Naive thymus-derived CD8-positive, alpha-beta T cell (primary cell): Measurements from ENCODE around the gene NRARP. TPM values are rescaled to one million over a fixed set of nuclear protein-coding genes. Genes with fewer than 3 reads are reported as not detected.

Source experiments
- ATAC-seq, 2 donors: fragments of 150-1000 bp; cut with Tn5 transposase in 1 of 2; sonication (Bioruptor Pico), chemical (Tn5 transposase) in 1 of 2; 1 replicate in 1 of 2; 2 replicates in 1 of 2; pipeline ENCODE4 v1.10.0; 2021; ENCODE audit warnings: mild to moderate bottlenecking in 2 of 2, moderate library complexity in 2 of 2
- POLR2A ChIA-PET: fragments of 350-600 bp; sonication (Branson Sonifier 250); formaldehyde crosslinking; loops from one replicate; lab custom pipeline; 2021; ENCODE audit warnings: antibody characterized with exemption; lab: Charles Lee
- DNase-seq, 10 donors: peaks; one replicate each; pipeline versions ENCODE4 v3.0.0 to v3.0.0-alpha.2; 2020 to 2022
- H3K27ac Mint-ChIP-seq, 10 donors: one replicate each; pipeline ENCODE4 v1.8.0; 2020 to 2022; ENCODE audit warnings: mild to moderate bottlenecking in 10 of 10, mixed read lengths in 10 of 10, moderate library complexity in 4 of 10, inconsistent platforms in 1 of 10
- H3K27me3 Mint-ChIP-seq, 5 donors: one replicate each; pipeline ENCODE4 v1.8.0; 2021 to 2022; ENCODE audit warnings: mixed read lengths in 5 of 5
- H3K36me3 Mint-ChIP-seq, 3 donors: one replicate each; pipeline ENCODE4 v1.8.0; 2020 to 2022; ENCODE audit warnings: mixed read lengths in 3 of 3, mild to moderate bottlenecking in 2 of 3, inconsistent platforms in 1 of 3
- H3K4me1 Mint-ChIP-seq, 4 donors: one replicate each; pipeline ENCODE4 v1.8.0; 2021 to 2022; ENCODE audit warnings: mixed read lengths in 4 of 4
- H3K4me3 Mint-ChIP-seq, 10 donors: one replicate each; pipeline ENCODE4 v1.8.0; 2020 to 2022; ENCODE audit warnings: mild to moderate bottlenecking in 10 of 10, mixed read lengths in 10 of 10, moderate library complexity in 6 of 10, inconsistent platforms in 1 of 10
- H3K9me3 Mint-ChIP-seq, 9 donors: one replicate each; pipeline ENCODE4 v1.8.0; 2020 to 2022; ENCODE audit warnings: mixed read lengths in 9 of 9, mild to moderate bottlenecking in 3 of 9, inconsistent platforms in 1 of 9, moderate library complexity in 1 of 9
- polyA plus RNA-seq, 3 donors: library from polyadenylated mRNA; unstranded; fragments of 300-500 nt; fragmentation: Illumina TruSeq; gene quantifications; one replicate each; pipeline ENCODE4 v1.2.3, GENCODE V29; 2021
- total RNA-seq, 8 experiments: library from RNA in 2 of 8; stranded (reverse) in 2 of 8; gene quantifications; one replicate each; pipeline ENCODE4 v1.2.3 and lab custom pipeline; 2021 to 2026

Gene NRARP
- total and polyA plus RNA-seq, 5 experiments from 2014 or later = 2.4 to 2.5 TPM; not detected in 3

DNA sequence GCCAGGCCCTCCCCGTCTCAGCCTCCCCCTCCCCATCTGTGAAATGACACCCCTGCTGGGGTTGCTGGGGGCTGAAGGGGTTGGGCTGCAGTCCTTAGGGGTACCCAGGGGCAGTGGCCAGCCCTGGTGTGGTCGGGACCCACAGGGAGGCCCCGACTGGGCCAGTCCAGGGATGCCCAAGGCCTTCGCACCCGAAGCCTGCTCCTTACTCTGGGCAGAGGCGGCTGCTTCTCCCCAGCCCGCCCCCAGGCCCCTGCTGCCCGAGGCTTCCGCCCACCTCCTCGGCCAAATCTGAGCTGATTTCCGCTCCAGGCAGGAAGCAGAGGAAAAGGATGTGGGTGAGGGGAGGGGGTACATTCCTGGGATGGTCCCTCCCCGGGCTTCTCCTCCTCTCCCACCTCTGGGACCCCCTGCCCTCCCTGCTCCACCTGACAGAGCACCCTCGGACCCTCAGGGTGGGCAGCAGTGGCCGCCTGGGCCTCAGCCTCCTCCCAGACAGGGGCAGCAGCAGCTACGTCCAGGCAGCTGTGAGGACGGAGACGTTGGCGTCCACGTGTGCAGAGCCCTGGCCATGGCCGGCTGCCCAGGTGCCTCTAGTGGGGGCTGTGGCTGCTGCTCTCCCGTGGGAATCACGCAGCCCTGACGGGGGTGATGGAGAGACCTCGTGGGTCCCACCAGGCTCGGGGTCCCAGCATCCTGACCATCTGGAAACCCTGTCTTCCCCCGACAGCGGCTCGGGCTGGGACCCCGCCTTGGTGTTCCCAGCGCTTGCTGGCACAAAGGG is 4.2 kb upstream of the NRARP start:
- peak overlapping the region in 3 of 10 donors; percentile 36 to 47 (median 42) for H3K4me3 Mint-ChIP-seq
- POLR2A ChIA-PET = interaction anchor here (0.6 to 1.0 kb wide), 2 partner anchors 19 to 118 kb away, joined by 3 to 4 read pairs; no protein-coding TSS in a partner anchor
- peak overlapping the region in 1 of 10 donors; percentile 36 for H3K27ac Mint-ChIP-seq
- H3K9me3 Mint-ChIP-seq = no peaks in the 10 kb centered on the region
- DNase-seq = no peak
- H3K27me3 Mint-ChIP-seq = no peaks in the 10 kb centered on the region
- peaks cover 2 to 19% (median 13%) of the 10 kb centered on the region in 4 donors for H3K4me1 Mint-ChIP-seq
- no peaks in the 10 kb centered on the region for H3K36me3 Mint-ChIP-seq
- ATAC-seq = no peak

DNA sequence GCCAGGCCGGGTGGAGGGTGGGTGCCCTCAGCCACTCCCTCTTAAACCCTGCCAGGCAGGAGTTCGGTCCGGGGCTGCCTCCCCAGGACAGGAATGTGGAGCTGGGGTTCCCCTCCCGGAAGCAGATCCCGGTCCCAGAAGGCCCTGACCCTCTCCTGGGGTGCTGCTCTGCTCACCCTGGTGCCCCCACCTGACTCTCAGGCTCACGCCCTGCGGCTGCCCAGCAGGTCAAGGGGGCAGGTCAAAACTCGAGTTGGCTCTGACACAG is 3.7 kb upstream of the NRARP start:
- POLR2A ChIA-PET = interaction anchor here (1.0 kb wide), 1 partner anchor 118 kb away, joined by 3 read pairs; no protein-coding TSS in a partner anchor
- Mint-ChIP-seq H3K4me1 (peaks cover 3 to 21% (median 15%) of the 10 kb centered on the region in 4 donors), H3K27ac (no peak overlapping the region), H3K4me3 (peak overlapping the region in 5 of 10 donors; percentile 22 to 67 (median 47)), H3K36me3 (no peaks in the 10 kb centered on the region), H3K9me3 (no peaks in the 10 kb centered on the region), H3K27me3 (peaks cover 0 to 1% (median 0%) of the 10 kb centered on the region in 5 donors)
- no peak for ATAC-seq
- DNase-seq = no peak

DNA sequence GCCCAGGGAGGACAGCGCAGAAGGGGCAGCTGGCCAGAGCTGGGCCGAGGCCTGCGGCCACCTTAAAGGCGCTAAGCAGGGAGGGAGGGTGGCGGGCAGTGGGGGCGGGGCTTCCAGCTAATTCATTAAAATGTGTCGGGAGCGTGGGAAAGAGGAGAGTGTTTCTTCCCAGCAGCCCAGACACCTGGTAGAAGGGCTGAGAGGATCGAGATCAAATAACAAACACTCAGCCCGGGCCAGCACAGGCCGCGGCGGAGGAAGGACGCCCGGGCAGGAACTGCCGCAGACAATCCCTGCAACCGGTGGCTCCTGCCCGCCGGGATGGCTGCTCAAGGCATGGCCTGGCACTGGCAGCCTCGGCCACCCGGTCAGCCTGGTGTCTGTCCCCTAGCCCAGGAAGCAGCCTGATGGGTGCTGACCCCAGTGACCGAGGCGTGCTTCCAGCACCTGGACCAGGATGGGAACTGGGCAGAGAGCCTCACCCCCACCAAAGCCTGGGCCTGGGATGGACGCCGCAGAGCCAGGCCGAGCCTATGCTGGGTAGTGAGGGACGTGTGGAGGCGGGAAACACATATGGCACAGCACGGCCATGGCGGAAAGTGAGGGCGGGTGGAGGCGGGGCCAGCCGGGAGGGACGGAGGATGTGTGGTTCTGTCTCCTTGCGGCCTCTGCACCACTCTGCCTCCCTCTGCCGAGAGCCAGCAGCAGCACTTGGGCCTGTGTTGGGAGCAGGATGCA is 3.2 kb upstream of the NRARP start:
- H3K27ac Mint-ChIP-seq = peak overlapping the region in 1 of 10 donors; percentile 33
- H3K36me3 Mint-ChIP-seq = no peaks in the 10 kb centered on the region
- POLR2A ChIA-PET = interaction anchor here (1.0 kb wide), 1 partner anchor 247 kb away, joined by 3 read pairs; the partner anchor contains the start of gene MRPL41
- ATAC-seq (peak; percentile 33 to 44), DNase-seq (peak in 8 of 10 donors; percentile 25 to 81 (median 44))
- H3K27me3 Mint-ChIP-seq = peaks cover 0 to 3% (median 0%) of the 10 kb centered on the region in 5 donors
- no peaks in the 10 kb centered on the region for H3K9me3 Mint-ChIP-seq
- H3K4me1 Mint-ChIP-seq = peaks cover 5 to 24% (median 17%) of the 10 kb centered on the region in 4 donors
- peak overlapping the region in 9 of 10 donors; percentile 2 to 67 (median 34) for H3K4me3 Mint-ChIP-seq

DNA sequence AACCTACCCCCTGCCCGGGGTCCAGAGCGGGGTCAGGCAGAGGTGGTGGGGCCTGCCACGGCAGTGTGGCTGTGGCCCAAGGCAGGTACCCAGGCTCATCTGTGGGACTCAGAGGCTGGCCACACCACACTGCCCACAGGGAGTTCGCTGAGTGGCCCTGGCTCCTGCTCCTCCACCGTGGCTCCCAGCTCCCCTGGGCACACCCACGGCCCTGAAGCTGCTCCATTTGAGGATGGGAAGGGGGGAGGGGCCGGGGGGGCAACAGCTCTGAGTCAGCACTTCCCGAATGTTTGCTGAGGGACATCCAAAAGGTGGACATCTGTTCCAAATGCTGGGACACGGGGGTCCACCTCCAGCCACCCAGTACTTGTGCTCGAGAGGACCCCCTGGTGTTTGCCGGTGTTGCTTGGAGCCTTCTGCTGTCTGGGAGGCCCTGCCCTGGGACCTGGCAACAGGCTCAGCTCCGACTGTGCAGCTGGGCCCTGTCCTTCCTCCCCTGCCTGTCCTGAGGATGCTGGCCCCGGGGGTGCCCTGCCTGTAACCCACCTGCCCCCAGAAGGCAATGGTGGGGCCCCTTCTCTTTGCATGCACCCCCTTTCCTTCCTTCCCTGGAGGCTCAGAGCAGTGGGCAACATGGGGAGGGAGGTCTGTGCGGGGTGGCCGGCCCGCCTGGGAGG is 2.5 kb upstream of the NRARP start:
- Mint-ChIP-seq H3K4me3 (peak overlapping the region in 1 of 10 donors; percentile 47), H3K27ac (no peak overlapping the region), H3K9me3 (no peaks in the 10 kb centered on the region), H3K27me3 (peaks cover 0 to 7% (median 0%) of the 10 kb centered on the region in 5 donors), H3K4me1 (peaks cover 5 to 27% (median 20%) of the 10 kb centered on the region in 4 donors), H3K36me3 (no peaks in the 10 kb centered on the region)
- POLR2A ChIA-PET = interaction anchor here (0.6 to 1.1 kb wide), 3 partner anchors 18 to 248 kb away, joined by 3 read pairs; partner anchors contain the start of gene MRPL41
- DNase-seq = peak in 1 of 10 donors; percentile 53
- no peak for ATAC-seq

DNA sequence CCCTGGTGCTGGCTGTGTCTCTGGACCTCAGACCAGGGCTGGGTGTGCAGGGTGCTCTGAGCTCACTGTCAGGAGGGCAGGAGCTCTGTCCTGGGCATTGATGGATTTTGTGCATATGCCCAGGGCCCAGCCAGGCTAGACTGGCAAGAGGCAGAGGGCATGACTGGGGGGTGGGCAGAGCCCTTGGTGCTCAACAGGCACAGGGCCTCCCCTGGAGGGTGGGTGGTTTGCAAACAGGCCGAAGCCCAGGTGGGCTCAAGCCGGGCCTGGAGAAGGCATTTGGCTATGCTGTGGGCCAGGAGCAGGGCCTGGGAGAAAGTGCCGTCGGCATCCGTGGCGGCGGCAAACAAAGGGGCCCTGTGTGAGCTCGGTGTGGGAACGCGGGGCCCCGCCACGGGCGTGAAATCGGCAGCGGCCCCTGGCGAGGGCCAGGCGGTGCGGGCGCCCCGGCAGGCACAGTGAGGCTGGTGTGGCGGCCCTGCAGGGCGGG is 1.9 kb upstream of the NRARP start:
- peak overlapping the region in 1 of 10 donors; percentile 27 for H3K27ac Mint-ChIP-seq
- H3K9me3 Mint-ChIP-seq = no peaks in the 10 kb centered on the region
- DNase-seq = peak in 1 of 10 donors; percentile 61
- ATAC-seq = no peak
- peaks cover 5 to 27% (median 20%) of the 10 kb centered on the region in 4 donors for H3K4me1 Mint-ChIP-seq
- no peaks in the 10 kb centered on the region for H3K36me3 Mint-ChIP-seq
- peaks cover 0 to 12% (median 3%) of the 10 kb centered on the region in 5 donors for H3K27me3 Mint-ChIP-seq
- peak overlapping the region in 7 of 10 donors; percentile 14 to 45 (median 39) for H3K4me3 Mint-ChIP-seq
- POLR2A ChIA-PET = interaction anchor here (0.6 to 1.1 kb wide), 4 partner anchors 16 to 296 kb away, joined by 3 to 4 read pairs (median 4); no protein-coding TSS in a partner anchor

DNA sequence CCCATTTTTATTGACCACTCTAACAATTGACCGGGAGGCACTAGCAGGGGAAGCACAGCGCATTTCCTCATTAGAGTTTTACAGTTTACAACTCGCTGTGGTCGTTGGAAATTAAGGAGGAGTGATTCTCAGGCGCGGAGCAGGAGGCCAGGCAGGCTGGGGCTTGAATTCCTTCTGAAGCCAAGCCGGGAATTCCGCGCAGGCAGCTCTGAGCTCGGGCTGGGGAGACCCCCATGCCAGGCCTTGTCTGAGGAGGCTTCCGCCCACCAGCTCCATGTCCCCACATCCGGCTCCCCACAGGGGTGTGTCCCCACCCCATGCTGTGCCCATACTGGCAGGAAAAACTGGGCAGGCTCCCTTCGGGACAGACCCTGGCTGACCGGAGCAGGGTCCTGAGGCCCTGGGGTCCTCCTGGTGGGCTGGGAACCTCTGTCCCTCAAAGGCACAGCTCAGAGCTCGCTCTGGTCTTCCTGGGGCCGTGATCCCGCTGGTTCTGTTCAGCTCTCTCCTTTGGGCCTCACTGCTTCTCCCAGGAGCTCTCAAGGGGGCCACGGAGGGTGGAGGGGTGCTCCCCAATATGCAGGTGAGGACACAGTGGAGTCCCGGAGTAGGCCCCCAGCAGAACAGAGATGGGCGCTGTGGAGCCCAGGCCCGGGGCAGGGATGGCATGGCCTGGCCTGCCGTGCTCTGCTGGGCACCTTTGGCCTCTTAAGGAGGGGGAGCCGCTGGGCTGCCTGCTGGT is 1.3 kb upstream of the NRARP start:
- peak overlapping the region in 2 of 10 donors; percentile 1 to 43 for H3K27ac Mint-ChIP-seq
- no peaks in the 10 kb centered on the region for H3K9me3 Mint-ChIP-seq
- peak overlapping the region; percentile 18 to 45 (median 39) for H3K4me3 Mint-ChIP-seq
- peaks cover 0 to 17% (median 6%) of the 10 kb centered on the region in 5 donors for H3K27me3 Mint-ChIP-seq
- DNase-seq (peak in 1 of 10 donors; percentile 61), ATAC-seq (no peak)
- POLR2A ChIA-PET = interaction anchor here (0.6 to 1.1 kb wide), 4 partner anchors 10 to 297 kb away, joined by 3 to 4 read pairs (median 4); no protein-coding TSS in a partner anchor
- H3K4me1 Mint-ChIP-seq = peaks cover 5 to 27% (median 20%) of the 10 kb centered on the region in 4 donors
- H3K36me3 Mint-ChIP-seq = no peaks in the 10 kb centered on the region

DNA sequence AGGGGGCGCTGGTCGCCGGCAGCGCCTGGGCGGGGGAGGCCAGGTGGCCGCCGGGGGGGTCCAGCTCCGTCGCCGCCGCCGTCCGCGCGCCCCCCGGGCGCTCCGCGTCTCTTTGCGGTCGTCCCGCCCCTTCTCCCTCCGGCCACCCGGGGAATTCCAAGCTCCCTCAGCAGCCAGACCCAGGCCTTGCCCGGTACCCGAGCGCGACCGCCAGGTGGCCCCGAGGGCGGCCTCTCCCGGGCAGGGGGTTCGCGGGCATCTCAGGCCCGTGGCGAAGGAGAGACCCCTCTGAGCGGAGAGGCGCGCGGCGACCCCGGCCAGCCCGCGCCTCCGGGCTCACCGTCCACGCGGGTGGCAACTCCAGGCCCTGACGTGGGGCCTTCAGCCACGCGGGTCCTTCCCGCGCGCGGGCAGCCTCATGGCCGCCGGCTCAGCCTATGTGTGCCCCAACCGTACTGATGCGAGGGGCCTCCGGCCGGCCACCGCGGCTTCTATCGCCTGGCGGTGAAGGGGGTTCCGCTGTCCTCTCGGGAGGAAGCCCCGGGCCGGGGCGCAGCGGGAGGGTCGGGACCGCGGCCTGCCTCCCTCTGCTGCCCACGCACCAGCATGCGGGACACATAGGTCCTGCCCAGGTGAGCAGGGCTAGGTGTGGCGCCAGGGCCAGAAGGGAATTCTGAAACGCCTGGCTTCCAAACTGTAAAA is 529 bp upstream of the NRARP start:
- DNase-seq = no peak
- Mint-ChIP-seq H3K4me3 (peak overlapping the region in 4 of 10 donors; percentile 27 to 70 (median 39)), H3K27ac (no peak overlapping the region), H3K9me3 (no peaks in the 10 kb centered on the region), H3K36me3 (no peaks in the 10 kb centered on the region), H3K27me3 (peaks cover 0 to 20% (median 6%) of the 10 kb centered on the region in 5 donors), H3K4me1 (peaks cover 5 to 27% (median 20%) of the 10 kb centered on the region in 4 donors)
- peak; percentile 36 to 51 for ATAC-seq
- POLR2A ChIA-PET = interaction anchor here (0.7 to 2.0 kb wide), 9 partner anchors 9 to 216 kb away, joined by 3 to 9 read pairs (median 3); partner anchors contain the start of genes EXD3, MAN1B1, NELFB and NOXA1

DNA sequence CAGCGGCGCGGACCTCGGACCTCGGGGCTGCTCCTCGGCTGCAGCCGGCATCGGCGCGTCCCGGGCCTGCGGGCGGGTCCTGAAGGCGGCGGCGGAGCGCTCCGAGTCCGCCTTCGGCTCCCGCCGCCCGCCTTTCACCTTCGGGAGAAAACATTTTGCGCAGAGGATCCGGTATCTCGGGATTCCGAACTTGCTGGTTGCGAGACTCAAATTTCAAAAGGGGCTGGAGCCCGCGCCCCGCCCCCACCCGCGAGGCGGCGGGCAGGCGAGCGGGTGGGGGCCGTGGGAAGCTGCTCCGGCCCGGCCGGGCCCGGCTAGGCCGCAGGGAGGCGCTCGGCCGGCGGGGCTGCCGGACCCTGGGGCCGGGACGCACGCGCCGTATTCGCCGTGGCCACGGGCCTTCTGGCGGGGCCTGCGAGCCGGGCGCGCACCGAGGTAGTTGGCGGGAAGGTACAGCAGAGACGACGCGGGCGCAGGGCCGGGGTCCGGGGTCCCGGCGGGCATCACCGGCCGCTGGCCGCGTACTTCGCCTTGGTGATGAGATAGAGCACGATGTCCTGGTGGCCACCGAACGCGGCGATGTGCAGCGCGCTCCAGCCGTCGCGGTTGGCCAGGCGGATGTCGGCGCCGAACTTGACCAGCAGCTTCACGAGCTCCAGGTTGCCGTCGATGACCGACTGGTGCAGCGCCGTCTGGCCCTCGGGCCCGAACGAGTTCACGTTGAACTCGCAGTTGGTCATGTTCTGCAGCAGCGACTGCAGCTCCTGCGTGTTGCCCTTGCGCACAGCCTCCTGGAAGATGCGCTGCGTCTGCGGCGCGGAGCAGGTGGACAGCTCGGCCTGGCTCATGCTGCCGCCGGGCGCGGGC is 757 bp downstream of the NRARP start:
- ATAC-seq = peak in 1 of 2 donors; percentile 19

DNA sequence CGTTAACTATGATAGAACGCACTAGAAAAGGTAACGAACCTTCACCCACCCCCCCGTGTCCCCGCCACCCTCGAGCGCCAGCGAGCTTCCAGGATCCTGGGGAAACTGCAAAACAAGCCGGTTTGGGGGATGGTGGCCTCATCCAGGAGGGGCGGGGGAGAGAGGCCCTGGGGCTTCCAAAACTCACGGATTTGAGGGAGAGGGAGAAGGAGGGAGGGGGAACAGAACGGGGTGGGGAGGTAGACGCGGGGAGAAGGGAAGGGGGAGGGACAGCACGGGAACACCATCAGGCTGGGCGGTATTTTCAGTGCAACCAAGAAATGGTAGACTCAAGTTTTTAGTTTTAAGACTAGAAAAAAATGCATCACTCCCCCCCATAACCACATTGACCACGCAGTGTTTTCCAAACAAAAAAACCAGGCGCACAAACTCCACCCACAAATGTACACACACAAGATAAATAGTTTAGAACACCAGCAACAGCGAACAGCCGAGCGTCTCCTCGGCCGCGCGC is 1.4 kb downstream of the NRARP start:
- POLR2A ChIA-PET = interaction anchor here (0.9 to 1.1 kb wide), 2 partner anchors 60 to 141 kb away, joined by 4 to 5 read pairs; partner anchors contain the start of gene ENTPD8
- peaks cover 6 to 35% (median 14%) of the 10 kb centered on the region in 5 donors for H3K27me3 Mint-ChIP-seq
- H3K4me1 Mint-ChIP-seq = peaks cover 4 to 27% (median 22%) of the 10 kb centered on the region in 4 donors
- H3K27ac Mint-ChIP-seq = peak overlapping the region in 2 of 10 donors; percentile 65 to 80
- DNase-seq (no peak), ATAC-seq (no peak)
- H3K36me3 Mint-ChIP-seq = peaks cover 0 to 2% (median 0%) of the 10 kb centered on the region in 3 donors
- peak overlapping the region; percentile 53 to 88 (median 84) for H3K4me3 Mint-ChIP-seq
- H3K9me3 Mint-ChIP-seq = peaks cover 0 to 2% (median 0%) of the 10 kb centered on the region in 9 donors

More for the DNA sequence above, 757 bp downstream of the NRARP start:
- peak in 2 of 10 donors; percentile 1 to 16 for DNase-seq
- peaks cover 6 to 32% (median 14%) of the 10 kb centered on the region in 5 donors for H3K27me3 Mint-ChIP-seq
- H3K27ac Mint-ChIP-seq = no peak overlapping the region
- peaks cover 0 to 2% (median 0%) of the 10 kb centered on the region in 9 donors for H3K9me3 Mint-ChIP-seq
- POLR2A ChIA-PET = interaction anchor here (0.7 to 2.0 kb wide), 8 partner anchors 20 to 215 kb away, joined by 3 to 9 read pairs (median 4); partner anchors contain the start of genes ENTPD8, EXD3, MAN1B1 and NELFB
- H3K36me3 Mint-ChIP-seq = peaks cover 0 to 2% (median 0%) of the 10 kb centered on the region in 3 donors
- peak overlapping the region; percentile 60 to 86 (median 76) for H3K4me3 Mint-ChIP-seq
- H3K4me1 Mint-ChIP-seq = peaks cover 4 to 27% (median 23%) of the 10 kb centered on the region in 4 donors
